NCI-H446 treated with DMSO at 0.1 percent for 48 hours (cell line): Measurements from ENCODE around the gene RPEL1.

Source experiments
- DNase-seq: peaks from one replicate; lab custom pipeline; 2025; lab: John Stamatoyannopoulos, UW

RPEL1 gene

GRCh38 chr10:103280031-103280430 is 34.3 kb downstream of the RPEL1 start:
- DNase-seq = no peak

- no peak for DNase-seq
These were observed 34.8 kb downstream of the RPEL1 start for GRCh38 chr10:103280506-103280905.

- peak; percentile 9 for DNase-seq
These were observed 36.1 kb downstream of the RPEL1 start for GRCh38 chr10:103281753-103282152.

GRCh38 chr10:103282961-103283360 is 37.3 kb downstream of the RPEL1 start:
- no peak for DNase-seq

- DNase-seq = no peak
These were observed 38.5 kb downstream of the RPEL1 start for GRCh38 chr10:103284170-103284569.

GRCh38 chr10:103287992-103288391 is 42.3 kb downstream of the RPEL1 start:
- no peak for DNase-seq

- no peak for DNase-seq
These were observed 45.9 kb downstream of the RPEL1 start for GRCh38 chr10:103291588-103291987.

- DNase-seq = no peak
These were observed 49.8 kb downstream of the RPEL1 start for GRCh38 chr10:103295374-103296015.
